ENCODE results near the gene TNFRSF19.

GRCh38 chr13:23679220-23679619 is 109.0 kb downstream of the TNFRSF19 start:
- TF ChIP-seq, protein P1, sequence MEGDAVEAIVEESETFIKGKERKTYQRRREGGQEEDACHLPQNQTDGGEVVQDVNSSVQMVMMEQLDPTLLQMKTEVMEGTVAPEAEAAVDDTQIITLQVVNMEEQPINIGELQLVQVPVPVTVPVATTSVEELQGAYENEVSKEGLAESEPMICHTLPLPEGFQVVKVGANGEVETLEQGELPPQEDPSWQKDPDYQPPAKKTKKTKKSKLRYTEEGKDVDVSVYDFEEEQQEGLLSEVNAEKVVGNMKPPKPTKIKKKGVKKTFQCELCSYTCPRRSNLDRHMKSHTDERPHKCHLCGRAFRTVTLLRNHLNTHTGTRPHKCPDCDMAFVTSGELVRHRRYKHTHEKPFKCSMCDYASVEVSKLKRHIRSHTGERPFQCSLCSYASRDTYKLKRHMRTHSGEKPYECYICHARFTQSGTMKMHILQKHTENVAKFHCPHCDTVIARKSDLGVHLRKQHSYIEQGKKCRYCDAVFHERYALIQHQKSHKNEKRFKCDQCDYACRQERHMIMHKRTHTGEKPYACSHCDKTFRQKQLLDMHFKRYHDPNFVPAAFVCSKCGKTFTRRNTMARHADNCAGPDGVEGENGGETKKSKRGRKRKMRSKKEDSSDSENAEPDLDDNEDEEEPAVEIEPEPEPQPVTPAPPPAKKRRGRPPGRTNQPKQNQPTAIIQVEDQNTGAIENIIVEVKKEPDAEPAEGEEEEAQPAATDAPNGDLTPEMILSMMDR (IDR thresholded peaks at IDR 0.05), result no peak
- TF ChIP-seq POLR2AphosphoS5 (IDR thresholded peaks at IDR 0.05), result no peak
